Adrenal gland (tissue), 12 donors: ENCODE data around the gene HRH4. TPM values are rescaled to one million over a fixed set of nuclear protein-coding genes. Genes with fewer than 3 reads are reported as not detected.

Source experiments
- DNase-seq, 7 donors: peaks; one replicate each; pipeline ENCODE4 v3.0.0-alpha.2; 2019 to 2020
- H3K27ac ChIP-seq, 5 donors: fragments of 200-600 bp; sonication (generic) in 4 of 5; 1 replicate in 3 of 5; 2 replicates in 2 of 5; pipeline versions ENCODE4 v1.5.1 to v1.8.0; 2016 to 2020; ENCODE audit warnings: mild to moderate bottlenecking in 1 of 5
- H3K27me3 ChIP-seq: fragments of 200-600 bp; 2 replicates; pipeline ENCODE4 v1.8.0; 2021
- H3K36me3 ChIP-seq, 2 donors: fragments of 200-600 bp; replicated peaks in 1 of 2; 1 replicate in 1 of 2; 2 replicates in 1 of 2; pipeline versions ENCODE4 v1.5.1 to v1.8.0; 2018 to 2022
- H3K4me1 ChIP-seq, 2 donors: fragments of 200-600 bp; replicated peaks in 1 of 2; 1 replicate in 1 of 2; 2 replicates in 1 of 2; pipeline versions ENCODE4 v1.5.1 to v1.8.0; 2018 to 2021
- H3K4me3 ChIP-seq, 4 donors: fragments of 200-600 bp; sonication (generic) in 3 of 4; one replicate each; pipeline ENCODE4 v1.5.1; 2016 to 2018
- H3K9me3 ChIP-seq, 3 donors: fragments of 200-600 bp; sonication (generic) in 1 of 3; replicated peaks in 1 of 3; 1 replicate in 2 of 3; 2 replicates in 1 of 3; pipeline versions ENCODE4 v1.5.1 to v1.8.0; 2016 to 2021
- CTCF ChIP-seq, 6 experiments: fragments of 450-650 bp in 4 of 6; fragments of 200-600 bp in 2 of 6; sonication (generic) in 1 of 6; IDR thresholded peaks; 1 replicate in 5 of 6; 2 replicates in 1 of 6; pipeline versions ENCODE4 v1.5.1 to v1.8.0; 2016 to 2021; ENCODE audit warnings: antibody characterized with exemption in 6 of 6, mild to moderate bottlenecking in 2 of 6, moderate library complexity in 1 of 6
- POLR2A ChIP-seq, 2 donors: fragments of 450-650 bp; IDR thresholded peaks; one replicate each; pipeline ENCODE4 v1.6.1; 2017; ENCODE audit warnings: antibody characterized with exemption in 2 of 2, mild to moderate bottlenecking in 2 of 2, moderate library complexity in 1 of 2
- WGBS, 4 donors: extraction: QIAGEN DNeasy Blood & Tissue Kit in 2 of 4; methylation state at CpG; one replicate each; pipeline versions ENCODE4 v1.1.5 to v1.1.7; 2013 to 2017; 5-methylcytosine and 5-hydroxymethylcytosine counted together
- intact Hi-C, 2 donors: fragments of 100-400 bp; cut with DNase I; formaldehyde crosslinking; loops; one replicate each; pipeline versions ENCODE4 v1.14.1 to v1.15.0; 2022 to 2023
- polyA plus RNA-seq, 3 donors: library from polyadenylated mRNA; stranded (reverse); fragments of 200-250 nt in 2 of 3; fragments of 350-450 nt in 1 of 3; fragmentation: Illumina TruSeq in 1 of 3; extraction: RNeasy Lipid Tissue Mini Kit (QIAGEN cat#74804) in 1 of 3; gene quantifications; one replicate each; pipeline ENCODE4 v1.2.3, GENCODE V29; 2013 to 2014
- total RNA-seq, 9 donors: library from RNA; depleted of rRNA in 4 of 9; stranded (reverse); fragments of >200 nt in 4 of 9; fragments of 120-200 nt in 1 of 9; fragmentation: NEBNext Ultra II Directional in 1 of 9; extraction: Animal tissue kit (Norgen Biotek cat#: 25700) in 1 of 9; gene quantifications; one replicate each; pipeline versions ENCODE4 v1.1.0 to v1.2.4, GENCODE V29; 2013 to 2023
- donor health status: healthy with polysubstance abuse.
- donor health status: Bipolar disorder and iron deficiency.
- donor health status: DM: yes; HTN: yes; CAD: no.
- donor health status: DM: no; HTN: no; CAD: no.
- donor health status: DM: no; HTN: no; CAD: no.
- donor health status: DM: yes; HTN: yes; CAD: no.

The HRH4 gene
- total and polyA plus RNA-seq, 12 donors = 0.03 to 0.13 (median 0.06) TPM; not detected in 8

GRCh38 chr18:24479371-24479770 lies 18.9 kb downstream of the HRH4 start:
- Histone ChIP-seq H3K9me3 (no peaks in the 10 kb centered on the region), H3K27me3 (no peaks in the 10 kb centered on the region), H3K36me3 (no peaks in the 10 kb centered on the region), H3K4me1 (no peaks in the 10 kb centered on the region), H3K27ac (no peak overlapping the region), H3K4me3 (no peak overlapping the region)
- intact Hi-C loops = no loop called here
- no peak for DNase-seq
- 81 to 84% (median 83%) methylated on average over 7 of the region's 7 CpGs for WGBS, 4 donors
- no peak for TF ChIP-seq POLR2A (IDR thresholded peaks at IDR 0.05)
- no peak for TF ChIP-seq CTCF (IDR thresholded peaks at IDR 0.05)

- Histone ChIP-seq H3K36me3 (no peaks in the 10 kb centered on the region), H3K9me3 (no peaks in the 10 kb centered on the region), H3K27ac (no peak overlapping the region), H3K4me3 (no peak overlapping the region), H3K4me1 (no peaks in the 10 kb centered on the region), H3K27me3 (no peaks in the 10 kb centered on the region)
- intact Hi-C loops = no loop called here
- TF ChIP-seq POLR2A (IDR thresholded peaks at IDR 0.05) = no peak
- TF ChIP-seq CTCF (IDR thresholded peaks at IDR 0.05) = no peak
- WGBS, 4 donors = 78 to 91% (median 88%) methylated on average over 5 of the region's 5 CpGs
- no peak for DNase-seq
These were observed 22.4 kb downstream of the HRH4 start for GRCh38 chr18:24482821-24483220.

GRCh38 chr18:24485681-24486080 lies 25.2 kb downstream of the HRH4 start:
- no peaks in the 10 kb centered on the region for H3K36me3 ChIP-seq
- no peak overlapping the region for H3K4me3 ChIP-seq
- no peak overlapping the region for H3K27ac ChIP-seq
- TF ChIP-seq CTCF (IDR thresholded peaks at IDR 0.05) = no peak
- no peak for TF ChIP-seq POLR2A (IDR thresholded peaks at IDR 0.05)
- no peaks in the 10 kb centered on the region for H3K9me3 ChIP-seq
- no peaks in the 10 kb centered on the region for H3K27me3 ChIP-seq
- intact Hi-C loops = loop anchor here (5.0 kb wide), 2 partner anchors 128 to 242 kb away; no protein-coding TSS in a partner anchor
- no peak for DNase-seq
- no peaks in the 10 kb centered on the region for H3K4me1 ChIP-seq
- WGBS, 4 donors = 83 to 91% (median 87%) methylated on average over 3 of the region's 3 CpGs

- intact Hi-C loops = loop anchor here (5.0 kb wide), 2 partner anchors 129 to 241 kb away; no protein-coding TSS in a partner anchor
- H3K36me3 ChIP-seq = no peaks in the 10 kb centered on the region
- H3K4me3 ChIP-seq = no peak overlapping the region
- DNase-seq = no peak
- H3K4me1 ChIP-seq = no peaks in the 10 kb centered on the region
- no peak overlapping the region for H3K27ac ChIP-seq
- WGBS, 4 donors = 44 to 56% (median 48%) methylated on average over 9 of the region's 9 CpGs
- no peaks in the 10 kb centered on the region for H3K27me3 ChIP-seq
- H3K9me3 ChIP-seq = no peaks in the 10 kb centered on the region
- no peak for TF ChIP-seq POLR2A (IDR thresholded peaks at IDR 0.05)
- TF ChIP-seq CTCF (IDR thresholded peaks at IDR 0.05) = no peak
These were observed 26.2 kb downstream of the HRH4 start for GRCh38 chr18:24486684-24487083.
